Dendritic cell treated with granulocyte-macrophage colony-stimulating factor and Interleukin-4, amounts not matched to agents 40 ng/mL and 50 ng/mL, for 4 days (primary cell): ENCODE measurements around the gene RCAN2.

Experiments
- H3K27ac Mint-ChIP-seq: one replicate; pipeline ENCODE4 v1.8.0; 2022; ENCODE audit warnings: mild to moderate bottlenecking, mixed read lengths
- H3K27me3 Mint-ChIP-seq: one replicate; pipeline ENCODE4 v1.8.0; 2022; ENCODE audit warnings: mild to moderate bottlenecking, mixed read lengths
- H3K36me3 Mint-ChIP-seq: one replicate; pipeline ENCODE4 v1.8.0; 2022; ENCODE audit warnings: low read depth, mixed read lengths
- H3K4me1 Mint-ChIP-seq: one replicate; pipeline ENCODE4 v1.8.0; 2022; ENCODE audit warnings: low read depth, mixed read lengths
- H3K4me3 Mint-ChIP-seq: one replicate; pipeline ENCODE4 v1.8.0; 2022; ENCODE audit warnings: mild to moderate bottlenecking, moderate library complexity, mixed read lengths
- H3K9me3 Mint-ChIP-seq: one replicate; pipeline ENCODE4 v1.8.0; 2022; ENCODE audit warnings: mixed read lengths
- intact Hi-C: fragments of 100-400 bp; cut with micrococcal nuclease; formaldehyde crosslinking; loops from one replicate; pipeline ENCODE4 v1.15.0; 2022

The RCAN2 gene

DNA sequence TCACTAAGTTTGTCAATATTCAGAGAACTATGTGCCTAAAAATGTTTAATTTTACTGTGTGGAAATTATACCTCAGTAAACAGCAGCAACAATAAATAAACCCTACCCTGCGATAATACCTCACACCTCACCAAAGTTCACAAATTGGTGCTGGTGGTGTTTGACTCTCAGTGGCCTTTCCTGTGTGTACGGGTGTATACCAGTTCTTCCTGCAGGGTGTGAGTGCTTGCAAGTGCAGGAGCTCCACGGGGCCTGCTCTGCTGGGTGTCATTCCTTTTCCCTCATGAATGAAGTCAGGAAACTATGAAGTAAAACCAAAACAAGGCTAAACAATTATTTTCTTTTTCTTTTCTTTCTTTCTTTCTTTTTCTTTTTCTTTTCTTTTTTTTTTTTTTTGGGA lies 316.3 kb downstream of the RCAN2 start:
- Mint-ChIP-seq H3K4me1 (peaks cover 10% of the 10 kb centered on the region), H3K9me3 (no peaks in the 10 kb centered on the region), H3K36me3 (no peaks in the 10 kb centered on the region), H3K4me3 (no peak overlapping the region), H3K27ac (no peak overlapping the region), H3K27me3 (peaks cover 25% of the 10 kb centered on the region)
- intact Hi-C loops: no loop called here

DNA sequence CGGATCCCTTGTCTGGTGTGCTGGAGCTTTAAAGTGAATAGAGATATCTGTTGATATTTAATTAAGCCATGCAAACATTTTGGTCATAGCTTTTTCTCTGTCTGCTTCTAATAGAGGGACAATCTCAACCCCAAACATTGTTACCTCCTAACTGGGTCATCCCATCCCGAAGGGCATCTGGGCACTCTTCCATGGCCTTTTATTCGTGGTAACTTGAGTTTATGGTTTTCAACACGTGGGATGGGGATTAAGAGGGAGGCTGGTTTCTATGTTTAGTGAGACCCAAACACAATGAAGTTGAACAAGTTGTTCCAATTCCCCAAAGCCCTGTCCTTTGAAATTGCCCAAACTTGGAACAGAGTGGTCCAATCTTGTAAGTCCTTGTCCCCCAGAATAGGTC lies 319.1 kb downstream of the RCAN2 start:
- Mint-ChIP-seq H3K9me3 (no peaks in the 10 kb centered on the region), H3K4me1 (peaks cover 10% of the 10 kb centered on the region), H3K27me3 (peaks cover 35% of the 10 kb centered on the region), H3K36me3 (no peaks in the 10 kb centered on the region), H3K27ac (no peak overlapping the region), H3K4me3 (no peak overlapping the region)
- intact Hi-C loops: no loop called here
